Mesothelial cell of epicardium (in vitro differentiated cells): ENCODE results near the gene RNF5. TPM values are rescaled to one million over a fixed set of nuclear protein-coding genes. Genes with fewer than 3 reads are reported as not detected.
A peak's percentile ranks its signal among the peaks of the same experiment; 100 is the strongest.
"Not testable (repeated sequence)": the region's sequence is repeated elsewhere in the genome, so short reads cannot be mapped to it uniquely, and the experiment has no call there.

ENCODE experiments used
- DNase-seq, 2 experiments: peaks; one replicate each; pipeline ENCODE4 v3.0.0; 2021; ENCODE audit warnings: low spot score in 2 of 2; ENCODE audit not compliant: unreplicated experiment in 2 of 2
- H3K27ac Mint-ChIP-seq: 2 replicates; pipeline ENCODE4 v1.8.0; 2021; ENCODE audit warnings: mixed read lengths
- H3K27me3 Mint-ChIP-seq: 2 replicates; pipeline ENCODE4 v1.8.0; 2021; ENCODE audit warnings: low read depth, mixed read lengths
- H3K36me3 Mint-ChIP-seq: 2 replicates; pipeline ENCODE4 v1.8.0; 2021; ENCODE audit warnings: mixed read lengths
- H3K4me1 Mint-ChIP-seq: 2 replicates; pipeline ENCODE4 v1.8.0; 2021; ENCODE audit warnings: mixed read lengths
- H3K4me3 Mint-ChIP-seq: 2 replicates; pipeline ENCODE4 v1.8.0; 2021; ENCODE audit warnings: mild to moderate bottlenecking, moderate library complexity, mixed read lengths
- H3K9me3 Mint-ChIP-seq: 2 replicates; pipeline ENCODE4 v1.8.0; 2021; ENCODE audit warnings: mixed read lengths
- total RNA-seq: library from RNA; stranded (reverse); gene quantifications from 3 replicates; pipeline ENCODE4 v1.2.1, GENCODE V29; 2021
- TF ChIP-seq, protein P1 (sequence below): fragments of 200-600 bp; sonication (generic); IDR thresholded peaks from one replicate; pipeline ENCODE4 v1.5.0; 2021; ENCODE audit warnings: antibody characterized with exemption; ENCODE audit not compliant: unreplicated experiment

The RNF5 gene
- total RNA-seq, 1 donor from 2014 or later: 62.8 TPM

DNA sequence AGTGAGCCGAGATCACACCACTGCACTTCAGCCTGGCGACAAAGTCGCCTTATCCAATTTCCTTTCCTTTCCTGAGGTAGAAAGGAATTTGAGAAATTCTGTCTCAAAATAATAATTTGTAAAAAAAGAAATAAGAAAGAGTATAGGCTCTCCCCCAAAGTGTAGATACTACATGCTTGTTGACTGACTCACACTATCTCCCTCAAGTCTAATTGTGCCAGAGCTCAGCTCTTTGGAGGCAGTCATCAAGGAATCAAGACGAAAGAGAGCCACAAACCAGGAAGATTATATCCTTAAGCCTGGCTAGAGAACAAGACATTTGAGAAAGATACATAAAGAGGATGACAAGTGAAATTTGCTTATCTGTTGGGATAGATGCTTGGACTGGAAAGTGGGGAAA lies 44.4 kb upstream of the RNF5 start:
- peaks cover 14% of the 10 kb centered on the region for H3K27me3 Mint-ChIP-seq
- no peak overlapping the region for H3K27ac Mint-ChIP-seq
- DNase-seq: no peak
- no peaks in the 10 kb centered on the region for H3K9me3 Mint-ChIP-seq
- H3K4me1 Mint-ChIP-seq: peaks cover 12% of the 10 kb centered on the region
- H3K4me3 Mint-ChIP-seq: no peak overlapping the region
- TF ChIP-seq, protein P1, sequence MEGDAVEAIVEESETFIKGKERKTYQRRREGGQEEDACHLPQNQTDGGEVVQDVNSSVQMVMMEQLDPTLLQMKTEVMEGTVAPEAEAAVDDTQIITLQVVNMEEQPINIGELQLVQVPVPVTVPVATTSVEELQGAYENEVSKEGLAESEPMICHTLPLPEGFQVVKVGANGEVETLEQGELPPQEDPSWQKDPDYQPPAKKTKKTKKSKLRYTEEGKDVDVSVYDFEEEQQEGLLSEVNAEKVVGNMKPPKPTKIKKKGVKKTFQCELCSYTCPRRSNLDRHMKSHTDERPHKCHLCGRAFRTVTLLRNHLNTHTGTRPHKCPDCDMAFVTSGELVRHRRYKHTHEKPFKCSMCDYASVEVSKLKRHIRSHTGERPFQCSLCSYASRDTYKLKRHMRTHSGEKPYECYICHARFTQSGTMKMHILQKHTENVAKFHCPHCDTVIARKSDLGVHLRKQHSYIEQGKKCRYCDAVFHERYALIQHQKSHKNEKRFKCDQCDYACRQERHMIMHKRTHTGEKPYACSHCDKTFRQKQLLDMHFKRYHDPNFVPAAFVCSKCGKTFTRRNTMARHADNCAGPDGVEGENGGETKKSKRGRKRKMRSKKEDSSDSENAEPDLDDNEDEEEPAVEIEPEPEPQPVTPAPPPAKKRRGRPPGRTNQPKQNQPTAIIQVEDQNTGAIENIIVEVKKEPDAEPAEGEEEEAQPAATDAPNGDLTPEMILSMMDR: no peak
- no peaks in the 10 kb centered on the region for H3K36me3 Mint-ChIP-seq

DNA sequence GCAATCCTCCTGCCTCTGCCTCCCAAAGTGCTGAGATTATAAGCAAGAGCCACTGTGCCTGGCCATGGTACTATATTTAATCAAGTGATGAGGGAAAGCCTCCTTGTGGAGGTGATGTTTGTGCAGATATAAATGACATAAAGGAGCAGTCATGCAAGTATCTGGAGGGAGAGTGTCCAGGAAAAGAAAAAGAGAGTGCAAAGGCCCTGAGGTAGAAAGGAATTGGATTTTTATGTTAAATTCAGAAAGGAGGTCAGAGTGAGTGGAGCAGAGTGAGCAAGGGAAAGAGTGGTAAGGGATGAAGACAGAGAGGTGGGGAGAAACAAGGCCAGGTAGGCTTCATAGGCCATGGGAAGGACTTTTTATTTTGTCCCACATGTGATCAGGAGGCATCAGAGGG lies 40.8 kb upstream of the RNF5 start:
- no peak for DNase-seq
- no peaks in the 10 kb centered on the region for H3K36me3 Mint-ChIP-seq
- no peak overlapping the region for H3K4me3 Mint-ChIP-seq
- TF ChIP-seq, protein P1: no peak
- H3K9me3 Mint-ChIP-seq: no peaks in the 10 kb centered on the region
- no peak overlapping the region for H3K27ac Mint-ChIP-seq
- H3K4me1 Mint-ChIP-seq: no peaks in the 10 kb centered on the region
- H3K27me3 Mint-ChIP-seq: peaks cover 14% of the 10 kb centered on the region

DNA sequence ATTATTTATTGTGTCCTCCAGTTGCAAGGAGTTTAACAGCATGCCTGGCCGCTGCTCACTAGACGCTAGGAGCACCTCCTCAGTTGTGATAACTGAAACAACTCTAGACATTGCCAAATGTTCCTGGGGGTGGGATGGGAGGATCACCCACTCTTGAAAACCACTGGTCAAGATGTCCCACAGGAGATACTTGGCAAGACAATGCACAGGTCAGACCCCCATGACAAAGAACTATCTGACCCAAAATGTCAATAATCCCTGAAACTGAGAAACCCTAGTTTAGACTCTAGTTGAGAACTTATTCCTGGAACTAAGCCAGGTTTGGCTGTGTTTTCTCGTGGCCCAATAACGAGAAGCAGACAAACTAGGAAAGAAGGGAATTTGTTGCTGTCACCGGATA lies 38.6 kb upstream of the RNF5 start:
- Mint-ChIP-seq H3K27ac (peak overlapping the region; percentile 30), H3K36me3 (no peaks in the 10 kb centered on the region), H3K9me3 (no peaks in the 10 kb centered on the region), H3K4me1 (peaks cover 5% of the 10 kb centered on the region), H3K27me3 (peaks cover 10% of the 10 kb centered on the region), H3K4me3 (no peak overlapping the region)
- DNase-seq: no peak
- TF ChIP-seq, protein P1: no peak

- Mint-ChIP-seq H3K27me3 (peaks cover 4% of the 10 kb centered on the region), H3K27ac (no peak overlapping the region), H3K4me1 (peaks cover 7% of the 10 kb centered on the region), H3K9me3 (no peaks in the 10 kb centered on the region), H3K4me3 (no peak overlapping the region), H3K36me3 (no peaks in the 10 kb centered on the region)
- TF ChIP-seq, protein P1: no peak
- DNase-seq: no peak
Measured at GRCh38 chr6:32140420-32141046, 37.7 kb upstream of the RNF5 start.

DNA sequence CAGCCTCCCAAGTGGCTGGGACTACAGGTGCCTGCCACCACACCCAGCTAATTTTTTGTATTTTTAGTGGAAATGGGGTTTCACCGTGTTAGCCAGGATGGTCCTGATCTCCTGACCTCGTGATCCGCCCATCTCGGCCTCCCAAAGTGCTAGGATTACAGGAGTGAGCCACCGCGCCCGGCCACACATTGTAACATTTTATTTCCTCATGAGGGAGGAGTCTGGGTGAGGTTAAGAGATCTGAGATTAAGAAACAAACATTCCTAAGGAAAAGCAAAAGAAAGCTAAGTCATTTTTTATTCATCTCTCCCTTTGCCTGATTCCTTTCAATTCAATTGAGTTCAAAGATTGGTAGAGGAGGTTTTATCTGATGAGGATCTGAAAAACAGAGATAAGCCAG lies 34.0 kb upstream of the RNF5 start:
- not testable (repeated sequence) for H3K4me3 Mint-ChIP-seq, H3K36me3 Mint-ChIP-seq, H3K9me3 Mint-ChIP-seq, H3K27me3 Mint-ChIP-seq, DNase-seq
- Mint-ChIP-seq H3K27ac (peak overlapping the region; percentile 8), H3K4me1 (peaks cover 19% of the 10 kb centered on the region)

GRCh38 chr6:32146287-32146686 lies 31.9 kb upstream of the RNF5 start:
- Mint-ChIP-seq H3K4me1 (peaks cover 27% of the 10 kb centered on the region), H3K36me3 (peaks cover 3% of the 10 kb centered on the region), H3K9me3 (no peaks in the 10 kb centered on the region), H3K4me3 (no peak overlapping the region), H3K27me3 (peaks cover 5% of the 10 kb centered on the region), H3K27ac (peak overlapping the region; percentile 62)
- TF ChIP-seq, protein P1: no peak
- DNase-seq: no peak
